HG03342 (cell line): ENCODE results near the gene PCNT.

Experiments used
- ATAC-seq: cut with Tn5 transposase; IDR thresholded peaks from one replicate; pipeline ENCODE4 v1.9.1; 2021; ENCODE audit warnings: mild to moderate bottlenecking, moderate library complexity; ENCODE audit not compliant: unreplicated experiment

The PCNT gene

GRCh38 chr21:46471514-46471913 lies 147.6 kb downstream of the PCNT start:
- ATAC-seq: no peak

GRCh38 chr21:46472246-46472645 lies 148.3 kb downstream of the PCNT start:
- ATAC-seq: no peak

GRCh38 chr21:46474382-46474781 lies 150.4 kb downstream of the PCNT start:
- no peak for ATAC-seq

GRCh38 chr21:46475296-46475695 lies 151.3 kb downstream of the PCNT start:
- ATAC-seq: no peak

GRCh38 chr21:46477765-46478164 lies 153.8 kb downstream of the PCNT start:
- no peak for ATAC-seq

- no peak for ATAC-seq
Observed at GRCh38 chr21:46478910-46479309, 155.0 kb downstream of the PCNT start.

GRCh38 chr21:46480466-46480865 lies 156.5 kb downstream of the PCNT start:
- no peak for ATAC-seq

- ATAC-seq: no peak
Observed at GRCh38 chr21:46482225-46482845, 158.4 kb downstream of the PCNT start.

- no peak for ATAC-seq
Observed at GRCh38 chr21:46482846-46483231, 158.9 kb downstream of the PCNT start.

- ATAC-seq: no peak
Observed at GRCh38 chr21:46483300-46484295, 159.6 kb downstream of the PCNT start.

GRCh38 chr21:46486481-46487126 lies 162.6 kb downstream of the PCNT start:
- no peak for ATAC-seq

- no peak for ATAC-seq
Observed at GRCh38 chr21:46489162-46489663, 165.3 kb downstream of the PCNT start.

GRCh38 chr21:46489800-46490199 lies 165.8 kb downstream of the PCNT start:
- no peak for ATAC-seq

GRCh38 chr21:46491553-46491952 lies 167.6 kb downstream of the PCNT start:
- ATAC-seq: no peak

- no peak for ATAC-seq
Observed at GRCh38 chr21:46492851-46493250, 168.9 kb downstream of the PCNT start.

GRCh38 chr21:46493828-46494227 lies 169.9 kb downstream of the PCNT start:
- no peak for ATAC-seq
